ENCODE measurements around the gene DNASE1L3. TPM values are rescaled to one million over a fixed set of nuclear protein-coding genes. Genes with fewer than 3 reads are reported as not detected.
"Not testable (repeated sequence)": the region's sequence is repeated elsewhere in the genome, so short reads cannot be mapped to it uniquely, and the experiment has no call there.

DNASE1L3 gene
- total RNA-seq, 2 experiments from 2014 or later: not detected

GRCh38 chr3:58216496-58217195, 5.9 kb upstream of the DNASE1L3 start:
- H3K27me3 Mint-ChIP-seq: no peaks in the 10 kb centered on the region
- peaks cover 31% of the 10 kb centered on the region for H3K4me1 Mint-ChIP-seq
- no peak overlapping the region for H3K4me3 Mint-ChIP-seq

GRCh38 chr3:58215317-58216025, 4.7 kb upstream of the DNASE1L3 start:
- Mint-ChIP-seq H3K27me3 (no peaks in the 10 kb centered on the region), H3K4me3 (no peak overlapping the region), H3K4me1 (peaks cover 31% of the 10 kb centered on the region), H3K9me3 (no peaks in the 10 kb centered on the region), H3K27ac (peak overlapping the region; percentile 82), H3K36me3 (no peaks in the 10 kb centered on the region)
- no peak for DNase-seq

More at GRCh38 chr3:58216496-58217195, 5.9 kb upstream of the DNASE1L3 start:
- H3K36me3 Mint-ChIP-seq: no peaks in the 10 kb centered on the region
- no peak for DNase-seq
- no peak overlapping the region for H3K27ac Mint-ChIP-seq
- no peaks in the 10 kb centered on the region for H3K9me3 Mint-ChIP-seq

- Mint-ChIP-seq H3K9me3 (no peaks in the 10 kb centered on the region), H3K4me1 (peaks cover 31% of the 10 kb centered on the region), H3K27me3 (peaks cover 4% of the 10 kb centered on the region), H3K27ac (peak overlapping the region; percentile 82), H3K4me3 (peak overlapping the region; percentile 32), H3K36me3 (no peaks in the 10 kb centered on the region)
- peak; percentile 71 for DNase-seq
These were observed 3.9 kb upstream of the DNASE1L3 start for GRCh38 chr3:58214484-58215316.

GRCh38 chr3:58209933-58210332, 839 bp downstream of the DNASE1L3 start:
- Mint-ChIP-seq H3K27me3 (peaks cover 6% of the 10 kb centered on the region), H3K4me3 (no peak overlapping the region), H3K4me1 (peaks cover 13% of the 10 kb centered on the region), H3K27ac (no peak overlapping the region), H3K36me3 (no peaks in the 10 kb centered on the region), H3K9me3 (no peaks in the 10 kb centered on the region)
- DNase-seq: no peak

- H3K9me3 Mint-ChIP-seq: peaks cover 3% of the 10 kb centered on the region
- H3K27me3 Mint-ChIP-seq: peaks cover 9% of the 10 kb centered on the region
- no peak overlapping the region for H3K4me3 Mint-ChIP-seq
- peaks cover 4% of the 10 kb centered on the region for H3K4me1 Mint-ChIP-seq
- no peaks in the 10 kb centered on the region for H3K36me3 Mint-ChIP-seq
- no peak overlapping the region for H3K27ac Mint-ChIP-seq
- DNase-seq: no peak
These were observed 2.8 kb downstream of the DNASE1L3 start for GRCh38 chr3:58207954-58208353.

- DNase-seq: no peak
- peaks cover 11% of the 10 kb centered on the region for H3K27me3 Mint-ChIP-seq
- peaks cover 4% of the 10 kb centered on the region for H3K4me1 Mint-ChIP-seq
- no peak overlapping the region for H3K4me3 Mint-ChIP-seq
- peaks cover 3% of the 10 kb centered on the region for H3K36me3 Mint-ChIP-seq
- peaks cover 7% of the 10 kb centered on the region for H3K9me3 Mint-ChIP-seq
- no peak overlapping the region for H3K27ac Mint-ChIP-seq
These were observed 4.3 kb downstream of the DNASE1L3 start for GRCh38 chr3:58206406-58207011.

- Mint-ChIP-seq H3K27ac (no peak overlapping the region), H3K36me3 (peaks cover 3% of the 10 kb centered on the region), H3K4me1 (peaks cover 6% of the 10 kb centered on the region), H3K9me3 (peaks cover 10% of the 10 kb centered on the region), H3K27me3 (peaks cover 14% of the 10 kb centered on the region), H3K4me3 (no peak overlapping the region)
- no peak for DNase-seq
These were observed 4.8 kb downstream of the DNASE1L3 start for GRCh38 chr3:58205981-58206380.

- Mint-ChIP-seq H3K4me1 (peaks cover 12% of the 10 kb centered on the region), H3K27ac (no peak overlapping the region), H3K36me3 (peaks cover 3% of the 10 kb centered on the region), H3K9me3 (peaks cover 10% of the 10 kb centered on the region), H3K4me3 (no peak overlapping the region), H3K27me3 (peaks cover 15% of the 10 kb centered on the region)
- DNase-seq: no peak
These were observed 6.1 kb downstream of the DNASE1L3 start for GRCh38 chr3:58204720-58205119.

- no peak for DNase-seq
- Mint-ChIP-seq H3K36me3 (peaks cover 3% of the 10 kb centered on the region), H3K4me3 (no peak overlapping the region), H3K9me3 (peaks cover 10% of the 10 kb centered on the region), H3K4me1 (peaks cover 12% of the 10 kb centered on the region), H3K27me3 (peaks cover 14% of the 10 kb centered on the region), H3K27ac (no peak overlapping the region)
These were observed 7.2 kb downstream of the DNASE1L3 start for GRCh38 chr3:58203541-58203940.

GRCh38 chr3:58202917-58203360, 7.8 kb downstream of the DNASE1L3 start:
- Mint-ChIP-seq H3K27ac (no peak overlapping the region), H3K36me3 (peaks cover 3% of the 10 kb centered on the region), H3K4me3 (no peak overlapping the region), H3K27me3 (peaks cover 14% of the 10 kb centered on the region), H3K4me1 (peaks cover 12% of the 10 kb centered on the region), H3K9me3 (peaks cover 10% of the 10 kb centered on the region)
- no peak for DNase-seq

GRCh38 chr3:58201451-58201850, 9.3 kb downstream of the DNASE1L3 start:
- not testable (repeated sequence) for H3K4me1 Mint-ChIP-seq, H3K4me3 Mint-ChIP-seq, H3K9me3 Mint-ChIP-seq, DNase-seq, H3K27ac Mint-ChIP-seq, H3K36me3 Mint-ChIP-seq
- H3K27me3 Mint-ChIP-seq: peaks cover 14% of the 10 kb centered on the region

GRCh38 chr3:58200846-58201355, 9.9 kb downstream of the DNASE1L3 start:
- H3K27ac Mint-ChIP-seq: no peak overlapping the region
- no peak overlapping the region for H3K4me3 Mint-ChIP-seq
- no peak for DNase-seq
- H3K27me3 Mint-ChIP-seq: peaks cover 14% of the 10 kb centered on the region
- peaks cover 3% of the 10 kb centered on the region for H3K36me3 Mint-ChIP-seq
- H3K4me1 Mint-ChIP-seq: peaks cover 8% of the 10 kb centered on the region
- peaks cover 10% of the 10 kb centered on the region for H3K9me3 Mint-ChIP-seq

GRCh38 chr3:58200121-58200709, 10.6 kb downstream of the DNASE1L3 start:
- Mint-ChIP-seq H3K27me3 (peaks cover 14% of the 10 kb centered on the region), H3K4me1 (peaks cover 8% of the 10 kb centered on the region), H3K4me3 (no peak overlapping the region), H3K27ac (no peak overlapping the region), H3K36me3 (peaks cover 3% of the 10 kb centered on the region), H3K9me3 (peaks cover 10% of the 10 kb centered on the region)
- DNase-seq: no peak

GRCh38 chr3:58198804-58199203, 12.0 kb downstream of the DNASE1L3 start:
- H3K9me3 Mint-ChIP-seq: peaks cover 10% of the 10 kb centered on the region
- peaks cover 14% of the 10 kb centered on the region for H3K27me3 Mint-ChIP-seq
- peaks cover 3% of the 10 kb centered on the region for H3K36me3 Mint-ChIP-seq
- H3K4me3 Mint-ChIP-seq: no peak overlapping the region
- DNase-seq: no peak
- no peak overlapping the region for H3K27ac Mint-ChIP-seq
- H3K4me1 Mint-ChIP-seq: peaks cover 8% of the 10 kb centered on the region
